ENCODE measurements around the gene SENP7.

- no peak for TF ChIP-seq EZH2 (IDR thresholded peaks at IDR 0.05)
- TF ChIP-seq, protein P1, sequence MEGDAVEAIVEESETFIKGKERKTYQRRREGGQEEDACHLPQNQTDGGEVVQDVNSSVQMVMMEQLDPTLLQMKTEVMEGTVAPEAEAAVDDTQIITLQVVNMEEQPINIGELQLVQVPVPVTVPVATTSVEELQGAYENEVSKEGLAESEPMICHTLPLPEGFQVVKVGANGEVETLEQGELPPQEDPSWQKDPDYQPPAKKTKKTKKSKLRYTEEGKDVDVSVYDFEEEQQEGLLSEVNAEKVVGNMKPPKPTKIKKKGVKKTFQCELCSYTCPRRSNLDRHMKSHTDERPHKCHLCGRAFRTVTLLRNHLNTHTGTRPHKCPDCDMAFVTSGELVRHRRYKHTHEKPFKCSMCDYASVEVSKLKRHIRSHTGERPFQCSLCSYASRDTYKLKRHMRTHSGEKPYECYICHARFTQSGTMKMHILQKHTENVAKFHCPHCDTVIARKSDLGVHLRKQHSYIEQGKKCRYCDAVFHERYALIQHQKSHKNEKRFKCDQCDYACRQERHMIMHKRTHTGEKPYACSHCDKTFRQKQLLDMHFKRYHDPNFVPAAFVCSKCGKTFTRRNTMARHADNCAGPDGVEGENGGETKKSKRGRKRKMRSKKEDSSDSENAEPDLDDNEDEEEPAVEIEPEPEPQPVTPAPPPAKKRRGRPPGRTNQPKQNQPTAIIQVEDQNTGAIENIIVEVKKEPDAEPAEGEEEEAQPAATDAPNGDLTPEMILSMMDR (IDR thresholded peaks at IDR 0.05), result no peak
Measured at GRCh38 chr3:101464235-101464634, 48.8 kb downstream of the SENP7 start.
